A549 (cell line): Measurements from ENCODE around the gene SIN3A.

ENCODE experiments used
- FOSL2 ChIP-seq, 2 experiments: fragments of 450-650 bp in 1 of 2; fragments of >200 bp in 1 of 2; sonication (Bioruptor Twin) in 1 of 2; formaldehyde crosslinking; IDR thresholded peaks; 2 replicates each; pipeline versions ENCODE4 v1.5.0 to v1.6.1; 2016 to 2020; ENCODE audit warnings: mild to moderate bottlenecking in 1 of 2, moderate library complexity in 1 of 2
- TF ChIP-seq, protein P1 (sequence below): fragments of >200 bp; sonication (Bioruptor Twin); formaldehyde crosslinking; IDR thresholded peaks from 3 replicates; pipeline ENCODE4 v1.5.1; 2016

DNA sequence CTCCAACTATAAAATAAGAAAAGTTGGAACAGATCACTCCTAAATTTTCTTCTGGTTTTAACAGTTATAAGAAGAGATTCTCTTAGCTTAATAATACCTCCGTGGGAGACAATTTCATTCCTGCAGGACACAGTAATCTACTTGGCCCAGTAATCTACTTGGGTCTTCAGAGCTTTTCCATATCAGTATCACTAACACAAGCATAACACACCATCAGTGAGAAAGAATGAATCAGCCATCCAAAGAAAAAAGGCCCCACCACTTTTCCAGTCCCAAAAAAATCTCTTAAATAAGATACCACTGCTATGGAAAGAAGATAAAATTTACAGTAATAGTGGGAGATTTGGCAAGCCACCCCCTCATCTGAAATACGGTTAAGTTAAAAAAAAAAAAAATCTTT, 20.2 kb downstream of the SIN3A start:
- TF ChIP-seq, protein P1, sequence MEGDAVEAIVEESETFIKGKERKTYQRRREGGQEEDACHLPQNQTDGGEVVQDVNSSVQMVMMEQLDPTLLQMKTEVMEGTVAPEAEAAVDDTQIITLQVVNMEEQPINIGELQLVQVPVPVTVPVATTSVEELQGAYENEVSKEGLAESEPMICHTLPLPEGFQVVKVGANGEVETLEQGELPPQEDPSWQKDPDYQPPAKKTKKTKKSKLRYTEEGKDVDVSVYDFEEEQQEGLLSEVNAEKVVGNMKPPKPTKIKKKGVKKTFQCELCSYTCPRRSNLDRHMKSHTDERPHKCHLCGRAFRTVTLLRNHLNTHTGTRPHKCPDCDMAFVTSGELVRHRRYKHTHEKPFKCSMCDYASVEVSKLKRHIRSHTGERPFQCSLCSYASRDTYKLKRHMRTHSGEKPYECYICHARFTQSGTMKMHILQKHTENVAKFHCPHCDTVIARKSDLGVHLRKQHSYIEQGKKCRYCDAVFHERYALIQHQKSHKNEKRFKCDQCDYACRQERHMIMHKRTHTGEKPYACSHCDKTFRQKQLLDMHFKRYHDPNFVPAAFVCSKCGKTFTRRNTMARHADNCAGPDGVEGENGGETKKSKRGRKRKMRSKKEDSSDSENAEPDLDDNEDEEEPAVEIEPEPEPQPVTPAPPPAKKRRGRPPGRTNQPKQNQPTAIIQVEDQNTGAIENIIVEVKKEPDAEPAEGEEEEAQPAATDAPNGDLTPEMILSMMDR: no peak
- no peak for TF ChIP-seq FOSL2 (IDR thresholded peaks at IDR 0.05)
- TF ChIP-seq FOSL2 (CRISPR knock-in tag; IDR thresholded peaks at IDR 0.05): no peak
